Left lobe of liver (tissue), 2 donors: ENCODE measurements around the gene SORCS3. TPM values are rescaled to one million over a fixed set of nuclear protein-coding genes. Genes with fewer than 3 reads are reported as not detected.

Experiments used
- ATAC-seq: fragments of 200-7000 bp; cut with Tn5 transposase; one replicate; pipeline ENCODE4 v1.9.1; 2020; ENCODE audit warnings: mild to moderate bottlenecking, moderate library complexity
- DNase-seq: peaks from one replicate; pipeline ENCODE4 v3.0.0-alpha.2; 2020; ENCODE audit warnings: low spot score
- total RNA-seq: library from RNA; stranded (reverse); gene quantifications from one replicate; pipeline ENCODE4 v1.2.1, GENCODE V29; 2021
- donor health status: DM: no; HTN: no; CAD: no; lungs with moderate emphysema.
- donor health status: DM: no; HTN: yes; CAD: no.

The SORCS3 gene
- total RNA-seq, 1 donor from 2014 or later, result not detected

- no peak for ATAC-seq
- DNase-seq, result no peak
Measured at GRCh38 chr10:104831272-104831671, 190.2 kb downstream of the SORCS3 start.

GRCh38 chr10:104834580-104834979 lies 193.5 kb downstream of the SORCS3 start:
- DNase-seq (no peak), ATAC-seq (no peak)

GRCh38 chr10:104835422-104835821 lies 194.3 kb downstream of the SORCS3 start:
- ATAC-seq, result no peak
- no peak for DNase-seq

GRCh38 chr10:104842704-104843103 lies 201.6 kb downstream of the SORCS3 start:
- no peak for DNase-seq

GRCh38 chr10:104844073-104844472 lies 203.0 kb downstream of the SORCS3 start:
- DNase-seq (no peak), ATAC-seq (no peak)

More at GRCh38 chr10:104842704-104843103, 201.6 kb downstream of the SORCS3 start:
- no peak for ATAC-seq

- DNase-seq (no peak), ATAC-seq (no peak)
Measured at GRCh38 chr10:104850023-104850422, 208.9 kb downstream of the SORCS3 start.

- no peak for ATAC-seq
- DNase-seq, result no peak
Measured at GRCh38 chr10:104867966-104868598, 227.0 kb downstream of the SORCS3 start.

GRCh38 chr10:104872691-104873090 lies 231.6 kb downstream of the SORCS3 start:
- ATAC-seq (no peak), DNase-seq (no peak)

- no peak for ATAC-seq
- no peak for DNase-seq
Measured at GRCh38 chr10:104873161-104873560, 232.1 kb downstream of the SORCS3 start.

- DNase-seq, result no peak
Measured at GRCh38 chr10:104875561-104875960, 234.5 kb downstream of the SORCS3 start.

GRCh38 chr10:104880624-104881398 lies 239.7 kb downstream of the SORCS3 start:
- no peak for DNase-seq

More at GRCh38 chr10:104875561-104875960, 234.5 kb downstream of the SORCS3 start:
- no peak for ATAC-seq

GRCh38 chr10:104881740-104882139 lies 240.7 kb downstream of the SORCS3 start:
- no peak for DNase-seq

More at GRCh38 chr10:104880624-104881398, 239.7 kb downstream of the SORCS3 start:
- no peak for ATAC-seq

GRCh38 chr10:104892879-104893617 lies 252.0 kb downstream of the SORCS3 start:
- DNase-seq, result no peak
- ATAC-seq, result no peak

More at GRCh38 chr10:104881740-104882139, 240.7 kb downstream of the SORCS3 start:
- no peak for ATAC-seq

GRCh38 chr10:104893701-104894100 lies 252.6 kb downstream of the SORCS3 start:
- DNase-seq (no peak), ATAC-seq (no peak)

- no peak for DNase-seq
- ATAC-seq, result no peak
Measured at GRCh38 chr10:104894681-104895080, 253.6 kb downstream of the SORCS3 start.

- DNase-seq (no peak), ATAC-seq (no peak)
Measured at GRCh38 chr10:104895541-104895940, 254.5 kb downstream of the SORCS3 start.

GRCh38 chr10:104895981-104896380 lies 254.9 kb downstream of the SORCS3 start:
- no peak for ATAC-seq

GRCh38 chr10:104897696-104898095 lies 256.6 kb downstream of the SORCS3 start:
- DNase-seq (no peak), ATAC-seq (no peak)

More at GRCh38 chr10:104895981-104896380, 254.9 kb downstream of the SORCS3 start:
- DNase-seq, result no peak

GRCh38 chr10:104899779-104900178 lies 258.7 kb downstream of the SORCS3 start:
- DNase-seq, result no peak
- ATAC-seq, result no peak

GRCh38 chr10:104903433-104903832 lies 262.3 kb downstream of the SORCS3 start:
- DNase-seq (no peak), ATAC-seq (no peak)

GRCh38 chr10:104904753-104905323 lies 263.7 kb downstream of the SORCS3 start:
- DNase-seq, result no peak
- ATAC-seq, result no peak
